AG04449 (cell line): ENCODE data around the gene RXFP3.
A peak's percentile ranks its signal among the peaks of the same experiment; 100 is the strongest.

Experiments
- CTCF ChIA-PET: fragments of 350-600 bp; formaldehyde crosslinking; extraction: SDS; loops from one replicate; lab custom pipeline; 2021; ENCODE audit warnings: antibody characterized with exemption; lab: Yijun Ruan, JAX
- POLR2A ChIA-PET: fragments of 400-600, 350-600 bp; formaldehyde crosslinking; extraction: SDS; loops from one replicate; lab custom pipeline; 2020; ENCODE audit warnings: antibody characterized with exemption, inconsistent platforms; lab: Yijun Ruan, JAX
- DNase-seq: peaks from one replicate; pipeline ENCODE4 v3.0.0-alpha.2; 2010; ENCODE audit warnings: low read depth, low spot score
- H3K4me3 ChIP-seq: 2 replicates; pipeline ENCODE4 v1.5.1; 2011; ENCODE audit warnings: low read depth, mild to moderate bottlenecking, control low read depth, low read length
- TF ChIP-seq, protein P1 (sequence below): IDR thresholded peaks from one replicate; pipeline ENCODE4 v1.5.1; 2011; ENCODE audit warnings: mild to moderate bottlenecking, moderate library complexity, low read length, control low read depth, inconsistent platforms; ENCODE audit not compliant: insufficient read depth; ENCODE audit errors: missing control alignments

Gene RXFP3

DNA sequence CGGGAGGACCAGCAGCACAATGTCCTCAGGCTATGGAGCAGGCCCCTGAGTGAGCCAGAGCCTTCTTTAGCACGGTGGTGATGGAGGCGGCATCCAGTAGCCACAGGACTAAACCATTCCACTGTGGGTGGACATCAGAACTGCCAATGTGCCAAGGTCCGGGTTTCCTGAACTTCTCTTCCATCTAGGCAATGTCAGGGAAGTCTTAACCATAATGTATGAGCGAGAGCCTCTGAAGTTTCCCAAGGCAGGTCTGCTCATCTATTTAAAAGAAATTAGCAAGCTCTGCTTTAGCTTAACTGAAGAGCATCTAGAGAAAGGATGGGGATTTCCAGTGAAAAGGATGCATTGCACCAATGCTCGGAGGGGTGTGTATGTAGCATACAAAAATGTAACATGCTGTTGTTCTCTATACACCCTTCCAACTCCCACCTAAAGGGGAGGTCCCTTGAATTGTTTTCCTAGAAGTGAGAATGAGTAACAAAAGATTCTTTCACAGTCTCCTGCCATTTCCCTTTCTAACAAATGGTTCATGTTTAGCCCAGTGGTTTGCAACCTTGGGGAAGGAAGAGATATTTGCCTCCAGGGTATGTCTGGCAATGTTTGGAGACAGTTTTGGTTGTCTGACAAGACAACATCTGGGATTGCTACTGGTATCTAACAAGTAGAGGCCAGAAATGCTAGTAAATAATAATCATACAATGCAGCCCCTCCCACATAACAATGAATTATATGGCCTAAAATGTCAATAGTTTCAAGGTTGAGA lies 6.1 kb upstream of the RXFP3 start:
- POLR2A ChIA-PET, result no interaction called here

DNA sequence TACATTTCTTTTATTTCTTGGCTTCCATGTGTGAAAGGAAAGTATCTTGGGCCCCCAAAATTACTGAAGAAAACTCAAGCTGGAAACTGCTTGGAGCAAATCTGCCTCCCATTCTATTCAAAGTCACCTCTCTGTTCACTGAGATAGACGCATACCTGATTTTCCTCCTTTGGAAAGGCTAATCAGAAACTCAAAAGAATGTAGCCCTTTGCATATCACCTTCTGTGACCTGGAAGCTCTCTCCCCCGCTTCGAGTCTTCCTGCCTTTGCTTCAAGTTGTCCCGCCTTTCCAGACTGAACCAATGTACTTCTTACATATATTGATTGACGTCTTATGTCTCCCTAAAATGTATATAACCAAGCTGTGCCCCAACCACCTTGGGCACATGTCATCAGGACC lies 5.0 kb upstream of the RXFP3 start:
- no peak overlapping the region for H3K4me3 ChIP-seq
- CTCF ChIA-PET, result interaction anchor here (1.0 to 1.8 kb wide), 3 partner anchors 10 to 461 kb away, joined by 4 to 6 read pairs (median 5); no protein-coding TSS in a partner anchor
- no peak for DNase-seq
- POLR2A ChIA-PET, result no interaction called here
- TF ChIP-seq, protein P1, sequence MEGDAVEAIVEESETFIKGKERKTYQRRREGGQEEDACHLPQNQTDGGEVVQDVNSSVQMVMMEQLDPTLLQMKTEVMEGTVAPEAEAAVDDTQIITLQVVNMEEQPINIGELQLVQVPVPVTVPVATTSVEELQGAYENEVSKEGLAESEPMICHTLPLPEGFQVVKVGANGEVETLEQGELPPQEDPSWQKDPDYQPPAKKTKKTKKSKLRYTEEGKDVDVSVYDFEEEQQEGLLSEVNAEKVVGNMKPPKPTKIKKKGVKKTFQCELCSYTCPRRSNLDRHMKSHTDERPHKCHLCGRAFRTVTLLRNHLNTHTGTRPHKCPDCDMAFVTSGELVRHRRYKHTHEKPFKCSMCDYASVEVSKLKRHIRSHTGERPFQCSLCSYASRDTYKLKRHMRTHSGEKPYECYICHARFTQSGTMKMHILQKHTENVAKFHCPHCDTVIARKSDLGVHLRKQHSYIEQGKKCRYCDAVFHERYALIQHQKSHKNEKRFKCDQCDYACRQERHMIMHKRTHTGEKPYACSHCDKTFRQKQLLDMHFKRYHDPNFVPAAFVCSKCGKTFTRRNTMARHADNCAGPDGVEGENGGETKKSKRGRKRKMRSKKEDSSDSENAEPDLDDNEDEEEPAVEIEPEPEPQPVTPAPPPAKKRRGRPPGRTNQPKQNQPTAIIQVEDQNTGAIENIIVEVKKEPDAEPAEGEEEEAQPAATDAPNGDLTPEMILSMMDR, result no peak

More for the DNA sequence above, 6.1 kb upstream of the RXFP3 start:
- CTCF ChIA-PET, result no interaction called here
- DNase-seq, result no peak
- TF ChIP-seq, protein P1, result no peak
- H3K4me3 ChIP-seq, result no peak overlapping the region

DNA sequence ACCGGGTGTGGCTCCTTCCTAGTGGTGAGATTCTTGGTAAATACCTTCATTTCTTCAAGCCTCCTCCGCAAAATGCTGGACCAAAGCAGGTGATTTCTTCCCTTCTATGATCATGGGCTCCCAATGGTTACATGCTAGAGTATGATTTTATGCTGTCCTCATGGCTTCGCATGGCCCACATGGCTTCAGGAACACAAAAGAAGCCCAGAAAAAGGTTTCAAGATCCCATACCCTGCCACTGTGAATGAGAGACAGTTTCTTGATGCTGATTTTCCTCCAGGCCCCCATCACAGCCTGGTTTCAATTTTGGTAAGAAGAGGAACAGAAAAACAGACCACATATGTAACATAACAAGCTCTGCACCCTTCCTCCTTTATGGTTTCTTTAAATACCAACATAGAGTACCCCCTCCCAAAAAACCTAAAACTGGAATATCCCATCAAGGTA lies 2.4 kb upstream of the RXFP3 start:
- ChIA-PET CTCF (interaction anchor here (0.6 to 4.8 kb wide), 36 partner anchors 9 to 463 kb away, joined by 3 to 39 read pairs (median 7); partner anchors contain the start of gene ADAMTS12), POLR2A (no interaction called here)
- TF ChIP-seq, protein P1, result no peak
- DNase-seq, result no peak
- H3K4me3 ChIP-seq, result no peak overlapping the region

DNA sequence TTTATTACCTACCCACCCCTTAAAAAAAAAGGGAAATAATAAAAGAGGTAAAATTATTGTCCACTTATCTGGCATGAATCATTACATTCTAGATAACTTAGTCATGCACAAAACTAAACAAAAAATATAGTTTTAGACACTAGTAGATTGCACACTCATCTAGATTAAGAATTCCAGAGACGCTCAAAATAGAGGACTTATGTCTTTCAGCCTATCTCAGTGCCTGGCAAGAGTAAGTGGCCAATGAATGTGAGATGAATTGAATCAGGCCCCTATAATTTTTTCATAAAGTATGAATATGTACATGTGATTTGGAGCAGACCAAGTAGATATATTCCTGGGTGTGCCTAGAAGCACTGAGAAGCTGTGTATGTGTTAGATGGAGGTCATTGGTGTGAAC lies 2.0 kb upstream of the RXFP3 start:
- no peak overlapping the region for H3K4me3 ChIP-seq
- DNase-seq, result no peak
- ChIA-PET CTCF (interaction anchor here (0.6 to 4.8 kb wide), 44 partner anchors 10 to 464 kb away, joined by 3 to 39 read pairs (median 5); partner anchors contain the start of gene ADAMTS12), POLR2A (interaction anchor here (0.6 kb wide), 1 partner anchor 378 kb away, joined by 3 read pairs; no protein-coding TSS in a partner anchor)
- TF ChIP-seq, protein P1, result no peak

DNA sequence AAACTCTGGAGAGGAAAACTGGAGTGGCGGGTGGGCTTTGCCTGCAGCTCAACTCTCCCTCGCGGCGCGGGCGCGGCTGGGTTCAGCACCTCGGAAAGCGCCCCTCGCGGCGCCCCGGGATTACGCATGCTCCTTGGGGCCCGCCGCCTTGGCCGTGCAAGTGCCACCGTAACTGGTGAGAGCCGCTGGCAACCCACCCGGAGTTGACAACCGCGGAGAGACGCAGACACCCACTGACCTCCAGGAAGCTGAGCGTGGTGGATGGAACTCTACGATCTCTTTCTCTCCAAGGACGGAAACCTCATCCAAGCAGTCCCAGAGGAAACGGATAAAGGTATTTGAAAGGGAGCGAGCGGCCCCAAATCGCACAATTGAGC lies 194 bp upstream of the RXFP3 start:
- ChIA-PET POLR2A (interaction anchor here (1.6 kb wide), 1 partner anchor 211 kb away, joined by 5 read pairs; no protein-coding TSS in a partner anchor), CTCF (interaction anchor here (0.8 to 4.8 kb wide), 31 partner anchors 11 to 501 kb away, joined by 3 to 39 read pairs (median 6); partner anchors contain the start of gene ADAMTS12)
- TF ChIP-seq, protein P1, result no peak
- peak overlapping the region; percentile 59 for H3K4me3 ChIP-seq
- no peak for DNase-seq

DNA sequence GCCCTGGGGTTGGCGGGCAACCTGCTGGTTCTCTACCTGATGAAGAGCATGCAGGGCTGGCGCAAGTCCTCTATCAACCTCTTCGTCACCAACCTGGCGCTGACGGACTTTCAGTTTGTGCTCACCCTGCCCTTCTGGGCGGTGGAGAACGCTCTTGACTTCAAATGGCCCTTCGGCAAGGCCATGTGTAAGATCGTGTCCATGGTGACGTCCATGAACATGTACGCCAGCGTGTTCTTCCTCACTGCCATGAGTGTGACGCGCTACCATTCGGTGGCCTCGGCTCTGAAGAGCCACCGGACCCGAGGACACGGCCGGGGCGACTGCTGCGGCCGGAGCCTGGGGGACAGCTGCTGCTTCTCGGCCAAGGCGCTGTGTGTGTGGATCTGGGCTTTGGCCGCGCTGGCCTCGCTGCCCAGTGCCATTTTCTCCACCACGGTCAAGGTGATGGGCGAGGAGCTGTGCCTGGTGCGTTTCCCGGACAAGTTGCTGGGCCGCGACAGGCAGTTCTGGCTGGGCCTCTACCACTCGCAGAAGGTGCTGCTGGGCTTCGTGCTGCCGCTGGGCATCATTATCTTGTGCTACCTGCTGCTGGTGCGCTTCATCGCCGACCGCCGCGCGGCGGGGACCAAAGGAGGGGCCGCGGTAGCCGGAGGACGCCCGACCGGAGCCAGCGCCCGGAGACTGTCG lies 976 bp downstream of the RXFP3 start:
- TF ChIP-seq, protein P1, result no peak
- peak overlapping the region; percentile 59 for H3K4me3 ChIP-seq
- ChIA-PET CTCF (interaction anchor here (1.2 to 4.8 kb wide), 7 partner anchors 9 to 467 kb away, joined by 3 to 39 read pairs (median 21); partner anchors contain the start of gene ADAMTS12), POLR2A (interaction anchor here (1.6 kb wide), 1 partner anchor 212 kb away, joined by 5 read pairs; no protein-coding TSS in a partner anchor)
- DNase-seq, result no peak
